Measurements from ENCODE around the gene MAP2K6. TPM values are rescaled to one million over a fixed set of nuclear protein-coding genes. Genes with fewer than 3 reads are reported as not detected.

Gene MAP2K6
- total RNA-seq, 1 experiment from 2014 or later, result 43.0 TPM

- H3K4me1 Mint-ChIP-seq, result peaks cover 15% of the 10 kb centered on the region
- TF ChIP-seq USF2 (CRISPR knock-in tag; IDR thresholded peaks at IDR 0.05), result no peak
Measured at GRCh38 chr17:69511250-69511649, 96.8 kb downstream of the MAP2K6 start.

GRCh38 chr17:69512946-69513345 lies 98.4 kb downstream of the MAP2K6 start:
- peaks cover 23% of the 10 kb centered on the region for H3K9me3 Mint-ChIP-seq
- H3K36me3 Mint-ChIP-seq, result peaks cover 27% of the 10 kb centered on the region
- H3K27me3 Mint-ChIP-seq (ENCODE audit: low read depth), result no peaks in the 10 kb centered on the region
- H3K4me3 Mint-ChIP-seq, result no peak overlapping the region
- TF ChIP-seq ZNF671 (CRISPR knock-in tag; IDR thresholded peaks at IDR 0.05) (no peak), RORB (CRISPR knock-in tag; IDR thresholded peaks at IDR 0.05) (no peak), ARID4B (CRISPR knock-in tag; IDR thresholded peaks at IDR 0.05; ENCODE audit: borderline replicate concordance) (no peak), GTF2I (CRISPR knock-in tag; conservative IDR thresholded peaks at IDR 0.05) (no peak), ZNF416 (CRISPR knock-in tag; IDR thresholded peaks at IDR 0.05) (no peak), HMGXB4 (CRISPR knock-in tag; IDR thresholded peaks at IDR 0.05) (no peak), PRDM15 (CRISPR knock-in tag; IDR thresholded peaks at IDR 0.05) (no peak)
- POLR2A ChIA-PET, result no interaction called here
- H3K27ac Mint-ChIP-seq, result peak overlapping the region; percentile 57; the same call in 1 of the 2 replicates
- DNase-seq (ENCODE audit: low spot score), result no peak
- H3K4me1 Mint-ChIP-seq, result peaks cover 20% of the 10 kb centered on the region
- no peak for ATAC-seq
- CTCF ChIA-PET, result interaction anchor here (2.7 kb wide), 1 partner anchor 9 kb away, joined by 14 read pairs; no protein-coding TSS in a partner anchor

More at GRCh38 chr17:69511250-69511649, 96.8 kb downstream of the MAP2K6 start:
- ATAC-seq (no peak), DNase-seq (ENCODE audit: low spot score) (no peak)
- Mint-ChIP-seq H3K27ac (peak overlapping the region; percentile 34), H3K4me3 (no peak overlapping the region), H3K36me3 (peaks cover 14% of the 10 kb centered on the region), H3K27me3 (ENCODE audit: low read depth) (no peaks in the 10 kb centered on the region), H3K9me3 (peaks cover 10% of the 10 kb centered on the region)
- CTCF ChIA-PET, result interaction anchor here (0.6 to 2.7 kb wide), 7 partner anchors 11 to 153 kb away, joined by 3 to 14 read pairs (median 3); no protein-coding TSS in a partner anchor
- POLR2A ChIA-PET, result no interaction called here

- Mint-ChIP-seq H3K27me3 (ENCODE audit: low read depth) (no peaks in the 10 kb centered on the region), H3K9me3 (peaks cover 23% of the 10 kb centered on the region), H3K4me3 (no peak overlapping the region), H3K4me1 (peaks cover 18% of the 10 kb centered on the region), H3K36me3 (peaks cover 55% of the 10 kb centered on the region), H3K27ac (no peak overlapping the region)
- ChIA-PET CTCF (interaction anchor here (1.0 to 1.6 kb wide), 2 partner anchors 10 kb away, joined by 3 to 4 read pairs; no protein-coding TSS in a partner anchor), POLR2A (no interaction called here)
- no peak for DNase-seq (ENCODE audit: low spot score)
- ATAC-seq, result no peak
- TF ChIP-seq NFATC4 (CRISPR knock-in tag; IDR thresholded peaks at IDR 0.05) (no peak), ZBTB43 (CRISPR knock-in tag; IDR thresholded peaks at IDR 0.05) (no peak), E2F5 (CRISPR knock-in tag; IDR thresholded peaks at IDR 0.05) (no peak), SMAD4 (CRISPR knock-in tag; IDR thresholded peaks at IDR 0.05) (no peak), MXD4 (CRISPR knock-in tag; IDR thresholded peaks at IDR 0.05; ENCODE audit: borderline replicate concordance) (no peak), ZNF138 (CRISPR knock-in tag; conservative IDR thresholded peaks at IDR 0.05) (no peak), NR3C1 (CRISPR knock-in tag; conservative IDR thresholded peaks at IDR 0.05; ENCODE audit: low read depth) (no peak), CDX4 (CRISPR knock-in tag; IDR thresholded peaks at IDR 0.05; ENCODE audit: borderline replicate concordance) (no peak)
Measured at GRCh38 chr17:69516225-69516624, 101.7 kb downstream of the MAP2K6 start.
